CD4-positive, alpha-beta memory T cell (primary cell): ENCODE results near the gene PLCB1. TPM values are rescaled to one million over a fixed set of nuclear protein-coding genes. Genes with fewer than 3 reads are reported as not detected.

Experiments used
- CTCF ChIA-PET: fragments of 350-600 bp; sonication (Branson Sonifier 250); formaldehyde crosslinking; loops from one replicate; lab custom pipeline; 2021; ENCODE audit warnings: inconsistent platforms; ENCODE audit not compliant: partially characterized antibody; lab: Charles Lee
- POLR2A ChIA-PET: fragments of 350-600 bp; sonication (Branson Sonifier 250); formaldehyde crosslinking; loops from one replicate; lab custom pipeline; 2021; ENCODE audit not compliant: partially characterized antibody; lab: Charles Lee
- DNase-seq, 5 donors: peaks; one replicate each; pipeline versions ENCODE4 v3.0.0 to v3.0.0-alpha.2; 2020 to 2022; ENCODE audit warnings: mixed read lengths in 1 of 5
- H3K27ac ChIP-seq: one replicate; pipeline ENCODE4 v1.7.0; 2013; ENCODE audit warnings: low read depth, low read length
- H3K27me3 ChIP-seq: 2 replicates; pipeline ENCODE4 v1.7.0; 2013; ENCODE audit warnings: mild to moderate bottlenecking, low read length, moderate library complexity; ENCODE audit not compliant: insufficient read depth
- H3K36me3 ChIP-seq: 2 replicates; pipeline ENCODE4 v1.7.0; 2013; ENCODE audit warnings: mild to moderate bottlenecking, low read length, moderate library complexity; ENCODE audit not compliant: insufficient read depth
- H3K4me1 ChIP-seq: 2 replicates; pipeline ENCODE4 v1.7.0; 2013; ENCODE audit warnings: mild to moderate bottlenecking, low read length, moderate library complexity; ENCODE audit not compliant: insufficient read depth
- H3K4me3 ChIP-seq, 2 donors: one replicate each; pipeline ENCODE4 v1.7.0; 2013; ENCODE audit warnings: low read length in 2 of 2, mild to moderate bottlenecking in 1 of 2
- H3K9me3 ChIP-seq, 2 donors: one replicate each; pipeline ENCODE4 v1.7.0; 2013; ENCODE audit warnings: low read length in 2 of 2, control low read depth in 1 of 2; ENCODE audit not compliant: control insufficient read depth in 1 of 2
- H3K27ac Mint-ChIP-seq, 7 donors: one replicate each; pipeline ENCODE4 v1.8.0; 2020 to 2021; ENCODE audit warnings: mixed read lengths in 7 of 7, mild to moderate bottlenecking in 6 of 7, inconsistent platforms in 3 of 7, moderate library complexity in 3 of 7
- H3K27me3 Mint-ChIP-seq, 2 donors: one replicate each; pipeline ENCODE4 v1.8.0; 2020 to 2021; ENCODE audit warnings: mixed read lengths in 2 of 2
- H3K36me3 Mint-ChIP-seq, 2 donors: one replicate each; pipeline ENCODE4 v1.8.0; 2020 to 2021; ENCODE audit warnings: mixed read lengths in 2 of 2, inconsistent platforms in 1 of 2, mild to moderate bottlenecking in 1 of 2
- H3K4me1 Mint-ChIP-seq, 4 donors: one replicate each; pipeline ENCODE4 v1.8.0; 2020 to 2021; ENCODE audit warnings: mixed read lengths in 4 of 4, mild to moderate bottlenecking in 1 of 4
- H3K4me3 Mint-ChIP-seq, 8 donors: one replicate each; pipeline ENCODE4 v1.8.0; 2020 to 2021; ENCODE audit warnings: mixed read lengths in 8 of 8, mild to moderate bottlenecking in 7 of 8, moderate library complexity in 6 of 8, inconsistent platforms in 3 of 8
- H3K9me3 Mint-ChIP-seq, 8 donors: one replicate each; pipeline ENCODE4 v1.8.0; 2020 to 2021; ENCODE audit warnings: mixed read lengths in 8 of 8, mild to moderate bottlenecking in 5 of 8, inconsistent platforms in 3 of 8, moderate library complexity in 1 of 8
- intact Hi-C: fragments of 100-400 bp; cut with micrococcal nuclease; formaldehyde crosslinking; loops from one replicate; pipeline ENCODE4 v1.15.1; 2023
- polyA plus RNA-seq, 2 donors: library from polyadenylated mRNA; unstranded; fragments of 300-500 nt; fragmentation: Illumina TruSeq; gene quantifications; one replicate each; pipeline ENCODE4 v1.2.3, GENCODE V29; 2021
- total RNA-seq, 2 experiments: library from RNA; stranded (reverse); gene quantifications; one replicate each; pipeline ENCODE4 v1.2.3, GENCODE V29; 2021

Gene PLCB1
- total and polyA plus RNA-seq, 4 experiments from 2014 or later: 5.5 to 9.6 (median 8.2) TPM

GRCh38 chr20:8226106-8226505, 94.0 kb downstream of the PLCB1 start:
- POLR2A ChIA-PET: no interaction called here
- CTCF ChIA-PET: interaction anchor here (0.7 kb wide), 1 partner anchor 12 kb away, joined by 3 read pairs; no protein-coding TSS in a partner anchor
- Mint-ChIP-seq H3K27ac (no peak overlapping the region), H3K36me3 (peaks cover 0 to 4% of the 10 kb centered on the region in 2 donors), H3K27me3 (no peaks in the 10 kb centered on the region), H3K9me3 (peaks cover 0 to 3% (median 0%) of the 10 kb centered on the region in 8 donors), H3K4me3 (no peak overlapping the region), H3K4me1 (peaks cover 0 to 5% (median 0%) of the 10 kb centered on the region in 4 donors)
- Histone ChIP-seq H3K4me1 (no peaks in the 10 kb centered on the region), H3K4me3 (no peak overlapping the region), H3K27ac (no peak overlapping the region), H3K36me3 (no peaks in the 10 kb centered on the region), H3K9me3 (no peaks in the 10 kb centered on the region), H3K27me3 (no peaks in the 10 kb centered on the region)
- DNase-seq: no peak
- intact Hi-C loops: no loop called here

- Mint-ChIP-seq H3K36me3 (peaks cover 0 to 4% of the 10 kb centered on the region in 2 donors), H3K4me1 (peaks cover 0 to 5% (median 0%) of the 10 kb centered on the region in 4 donors), H3K4me3 (no peak overlapping the region), H3K27ac (no peak overlapping the region), H3K27me3 (peaks cover 1% of the 10 kb centered on the region in 2 donors), H3K9me3 (peaks cover 0 to 3% (median 0%) of the 10 kb centered on the region in 8 donors)
- Histone ChIP-seq H3K4me1 (no peaks in the 10 kb centered on the region), H3K9me3 (no peaks in the 10 kb centered on the region), H3K36me3 (no peaks in the 10 kb centered on the region), H3K4me3 (no peak overlapping the region), H3K27me3 (no peaks in the 10 kb centered on the region), H3K27ac (no peak overlapping the region)
- ChIA-PET POLR2A (no interaction called here), CTCF (no interaction called here)
- intact Hi-C loops: no loop called here
- DNase-seq: no peak
Observed at GRCh38 chr20:8227293-8227692, 95.2 kb downstream of the PLCB1 start.

GRCh38 chr20:8228315-8228714, 96.2 kb downstream of the PLCB1 start:
- H3K36me3 Mint-ChIP-seq: peaks cover 0 to 4% of the 10 kb centered on the region in 2 donors
- Histone ChIP-seq H3K27me3 (no peaks in the 10 kb centered on the region), H3K27ac (no peak overlapping the region), H3K4me3 (no peak overlapping the region), H3K4me1 (no peaks in the 10 kb centered on the region), H3K36me3 (no peaks in the 10 kb centered on the region), H3K9me3 (no peaks in the 10 kb centered on the region)
- peaks cover 1% of the 10 kb centered on the region in 2 donors for H3K27me3 Mint-ChIP-seq
- POLR2A ChIA-PET: no interaction called here
- CTCF ChIA-PET: no interaction called here
- no peak overlapping the region for H3K27ac Mint-ChIP-seq
- no peak overlapping the region for H3K4me3 Mint-ChIP-seq
- DNase-seq: no peak
- H3K9me3 Mint-ChIP-seq: peaks cover 0 to 3% (median 0%) of the 10 kb centered on the region in 8 donors
- intact Hi-C loops: no loop called here
- H3K4me1 Mint-ChIP-seq: peaks cover 0 to 9% (median 1%) of the 10 kb centered on the region in 4 donors

- no peak for DNase-seq
- H3K4me1 ChIP-seq: no peaks in the 10 kb centered on the region
- Mint-ChIP-seq H3K36me3 (peaks cover 0 to 4% of the 10 kb centered on the region in 2 donors), H3K4me1 (peaks cover 0 to 12% (median 1%) of the 10 kb centered on the region in 4 donors), H3K4me3 (no peak overlapping the region), H3K27me3 (peaks cover 1% of the 10 kb centered on the region in 2 donors), H3K9me3 (peaks cover 0 to 3% (median 0%) of the 10 kb centered on the region in 8 donors), H3K27ac (no peak overlapping the region)
- H3K27me3 ChIP-seq: no peaks in the 10 kb centered on the region
- no peak overlapping the region for H3K27ac ChIP-seq
- ChIA-PET POLR2A (no interaction called here), CTCF (no interaction called here)
- intact Hi-C loops: no loop called here
- no peak overlapping the region for H3K4me3 ChIP-seq
- H3K9me3 ChIP-seq: no peaks in the 10 kb centered on the region
- no peaks in the 10 kb centered on the region for H3K36me3 ChIP-seq
Observed at GRCh38 chr20:8229090-8229489, 97.0 kb downstream of the PLCB1 start.

- Mint-ChIP-seq H3K4me3 (no peak overlapping the region), H3K27me3 (peaks cover 1% of the 10 kb centered on the region in 2 donors), H3K9me3 (peaks cover 0 to 3% (median 0%) of the 10 kb centered on the region in 8 donors), H3K36me3 (peaks cover 0 to 4% of the 10 kb centered on the region in 2 donors), H3K27ac (no peak overlapping the region), H3K4me1 (peaks cover 0 to 12% (median 2%) of the 10 kb centered on the region in 4 donors)
- ChIA-PET CTCF (no interaction called here), POLR2A (no interaction called here)
- H3K27ac ChIP-seq: no peak overlapping the region
- H3K9me3 ChIP-seq: no peaks in the 10 kb centered on the region
- H3K4me3 ChIP-seq: no peak overlapping the region
- H3K36me3 ChIP-seq: no peaks in the 10 kb centered on the region
- H3K27me3 ChIP-seq: no peaks in the 10 kb centered on the region
- no peaks in the 10 kb centered on the region for H3K4me1 ChIP-seq
- DNase-seq: no peak
- intact Hi-C loops: no loop called here
Observed at GRCh38 chr20:8231038-8231437, 99.0 kb downstream of the PLCB1 start.

- ChIA-PET CTCF (interaction anchor here (1.0 kb wide), 1 partner anchor 50 kb away, joined by 3 read pairs; no protein-coding TSS in a partner anchor), POLR2A (no interaction called here)
- Mint-ChIP-seq H3K36me3 (peaks cover 0 to 1% of the 10 kb centered on the region in 2 donors), H3K4me3 (no peak overlapping the region), H3K27ac (no peak overlapping the region), H3K27me3 (peaks cover 1% of the 10 kb centered on the region in 2 donors), H3K4me1 (peaks cover 0 to 12% (median 2%) of the 10 kb centered on the region in 4 donors), H3K9me3 (peaks cover 0 to 3% (median 0%) of the 10 kb centered on the region in 8 donors)
- no peak for DNase-seq
- H3K4me1 ChIP-seq: no peaks in the 10 kb centered on the region
- H3K4me3 ChIP-seq: no peak overlapping the region
- H3K27me3 ChIP-seq: no peaks in the 10 kb centered on the region
- no peaks in the 10 kb centered on the region for H3K36me3 ChIP-seq
- H3K9me3 ChIP-seq: no peaks in the 10 kb centered on the region
- intact Hi-C loops: no loop called here
- H3K27ac ChIP-seq: no peak overlapping the region
Observed at GRCh38 chr20:8232332-8232731, 100.3 kb downstream of the PLCB1 start.

GRCh38 chr20:8234580-8234979, 102.5 kb downstream of the PLCB1 start:
- Histone ChIP-seq H3K36me3 (no peaks in the 10 kb centered on the region), H3K27ac (no peak overlapping the region), H3K4me3 (no peak overlapping the region), H3K4me1 (no peaks in the 10 kb centered on the region), H3K9me3 (no peaks in the 10 kb centered on the region), H3K27me3 (no peaks in the 10 kb centered on the region)
- ChIA-PET CTCF (no interaction called here), POLR2A (no interaction called here)
- Mint-ChIP-seq H3K27ac (no peak overlapping the region), H3K4me1 (peaks cover 1 to 25% (median 8%) of the 10 kb centered on the region in 4 donors), H3K9me3 (peaks cover 0 to 3% (median 0%) of the 10 kb centered on the region in 8 donors), H3K4me3 (no peak overlapping the region), H3K27me3 (peaks cover 1% of the 10 kb centered on the region in 2 donors), H3K36me3 (no peaks in the 10 kb centered on the region)
- intact Hi-C loops: no loop called here
- no peak for DNase-seq
